Mucosa of descending colon (tissue), 3 donors: ENCODE data around the gene TXNDC15. TPM values are rescaled to one million over a fixed set of nuclear protein-coding genes. Genes with fewer than 3 reads are reported as not detected.

Experiments used
- ATAC-seq: fragments of 200-7000 bp; cut with Tn5 transposase; one replicate; pipeline ENCODE4 v1.9.1; 2020; ENCODE audit warnings: mild to moderate bottlenecking, moderate library complexity
- DNase-seq, 3 donors: peaks; one replicate each; pipeline ENCODE4 v3.0.0-alpha.2; 2020
- H3K36me3 ChIP-seq: fragments of 200-600 bp; one replicate; pipeline ENCODE4 v1.8.0; 2021; ENCODE audit warnings: low read depth, mild to moderate bottlenecking
- H3K4me1 ChIP-seq: fragments of 200-600 bp; one replicate; pipeline ENCODE4 v1.8.0; 2021; ENCODE audit warnings: low read depth, mild to moderate bottlenecking
- H3K4me3 ChIP-seq: fragments of 200-600 bp; one replicate; pipeline ENCODE4 v1.8.0; 2021; ENCODE audit warnings: mild to moderate bottlenecking
- H3K9me3 ChIP-seq: fragments of 200-600 bp; one replicate; pipeline ENCODE4 v1.8.0; 2021; ENCODE audit warnings: mild to moderate bottlenecking
- intact Hi-C, 2 donors: fragments of 100-400 bp; cut with DNase I in 1 of 2; cut with micrococcal nuclease in 1 of 2; formaldehyde crosslinking; loops; one replicate each; pipeline versions ENCODE4 v1.11.0 to v1.11.1; 2022; cut with DNase I, micrococcal nuclease
- long read RNA-seq, 2 donors: library from polyadenylated mRNA; unstranded; transcript quantifications; one replicate each; pipeline ENCODE4 v2.0.0, GENCODE V29; 2019 to 2021
- total RNA-seq, 3 donors: library from RNA; stranded (reverse); fragmentation: NEBNext Ultra II Directional in 2 of 3; extraction: Animal tissue kit (Norgen Biotek cat#: 25700) in 2 of 3; gene quantifications; one replicate each; pipeline versions ENCODE4 v1.2.1 to v1.2.4, GENCODE V29; 2021 to 2023
- TF ChIP-seq, protein P1 (sequence below): fragments of 200-600 bp; IDR thresholded peaks from one replicate; pipeline ENCODE4 v1.8.0; 2022; ENCODE audit warnings: antibody characterized with exemption, mild to moderate bottlenecking
- donor health status: DM: no; HTN: no; CAD: no; lungs with moderate emphysema.
- donor health status: DM: no; HTN: no; CAD: no.
- donor health status: DM: no; HTN: yes; CAD: no.

The TXNDC15 gene, protein sequence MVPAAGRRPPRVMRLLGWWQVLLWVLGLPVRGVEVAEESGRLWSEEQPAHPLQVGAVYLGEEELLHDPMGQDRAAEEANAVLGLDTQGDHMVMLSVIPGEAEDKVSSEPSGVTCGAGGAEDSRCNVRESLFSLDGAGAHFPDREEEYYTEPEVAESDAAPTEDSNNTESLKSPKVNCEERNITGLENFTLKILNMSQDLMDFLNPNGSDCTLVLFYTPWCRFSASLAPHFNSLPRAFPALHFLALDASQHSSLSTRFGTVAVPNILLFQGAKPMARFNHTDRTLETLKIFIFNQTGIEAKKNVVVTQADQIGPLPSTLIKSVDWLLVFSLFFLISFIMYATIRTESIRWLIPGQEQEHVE
- total RNA-seq, result 10 to 100 TPM; 20.7 to 45.4 (median 32.8) TPM
- long read RNA-seq, donor 1, transcript TXNDC15-201 (5 exons, 3,548 nt), result major isoform, 15 of 25 reads
- long read RNA-seq, donor 1, partial matches to known transcripts, result 1 of 25 reads
- long read RNA-seq, donor 1, other reads (novel, unspliced or antisense), result 9 of 25 reads
- long read RNA-seq, donor 2, transcript TXNDC15-201 (5 exons, 3,548 nt), result major isoform, 20 of 24 reads
- long read RNA-seq, donor 2, partial matches to known transcripts, result 1 of 24 reads
- long read RNA-seq, donor 2, other reads (novel, unspliced or antisense), result 3 of 24 reads

DNA sequence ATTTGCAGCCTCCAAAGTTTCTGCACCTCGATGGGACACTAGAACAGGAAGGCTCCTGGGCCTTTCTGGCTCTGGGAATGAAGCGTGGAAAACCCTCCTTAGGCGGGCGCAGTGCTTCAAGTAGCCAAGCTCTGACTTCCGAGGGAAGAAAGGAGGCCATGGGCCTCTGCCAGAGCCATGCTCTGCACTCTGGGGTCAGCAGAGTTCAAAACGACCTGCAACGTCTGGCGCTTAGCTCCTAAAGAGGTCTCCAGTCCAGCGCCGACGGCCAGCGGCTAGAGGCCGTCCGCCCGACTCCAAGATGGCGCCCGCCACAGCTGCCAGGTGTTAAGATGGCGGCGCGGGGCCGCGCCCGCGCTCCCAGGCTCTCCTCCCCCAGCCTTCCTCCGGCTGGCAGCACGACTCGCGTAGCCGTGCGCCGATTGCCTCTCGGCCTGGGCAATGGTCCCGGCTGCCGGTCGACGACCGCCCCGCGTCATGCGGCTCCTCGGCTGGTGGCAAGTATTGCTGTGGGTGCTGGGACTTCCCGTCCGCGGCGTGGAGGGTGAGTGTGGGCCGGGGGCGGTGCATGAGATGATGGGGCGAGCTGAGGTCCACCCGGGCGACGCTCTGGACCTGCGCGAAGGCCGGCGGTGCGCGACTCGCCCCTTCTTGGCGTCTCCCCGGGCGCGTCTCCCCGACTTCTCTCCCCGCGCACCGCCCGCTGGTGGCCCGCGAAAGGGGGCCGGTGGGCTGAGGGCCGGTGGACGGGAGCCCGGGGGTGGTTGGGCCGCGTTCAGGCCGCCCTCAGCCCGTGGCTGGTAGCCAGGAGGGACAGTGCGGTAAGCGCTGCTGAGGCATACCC, at the start of gene TXNDC15:
Gene TXNDC15 (plus strand): TSS at position 385 of the 844 bp plus-strand sequence. CDS start 57 bp downstream, at position 442.
- intact Hi-C loops, result no loop called here
- DNase-seq (peak; percentile 90 to 92 (median 91)), ATAC-seq (peak; percentile 98)
- H3K4me1 ChIP-seq, result peaks cover 13% of the 10 kb centered on the region
- no peaks in the 10 kb centered on the region for H3K36me3 ChIP-seq
- TF ChIP-seq, protein P1, sequence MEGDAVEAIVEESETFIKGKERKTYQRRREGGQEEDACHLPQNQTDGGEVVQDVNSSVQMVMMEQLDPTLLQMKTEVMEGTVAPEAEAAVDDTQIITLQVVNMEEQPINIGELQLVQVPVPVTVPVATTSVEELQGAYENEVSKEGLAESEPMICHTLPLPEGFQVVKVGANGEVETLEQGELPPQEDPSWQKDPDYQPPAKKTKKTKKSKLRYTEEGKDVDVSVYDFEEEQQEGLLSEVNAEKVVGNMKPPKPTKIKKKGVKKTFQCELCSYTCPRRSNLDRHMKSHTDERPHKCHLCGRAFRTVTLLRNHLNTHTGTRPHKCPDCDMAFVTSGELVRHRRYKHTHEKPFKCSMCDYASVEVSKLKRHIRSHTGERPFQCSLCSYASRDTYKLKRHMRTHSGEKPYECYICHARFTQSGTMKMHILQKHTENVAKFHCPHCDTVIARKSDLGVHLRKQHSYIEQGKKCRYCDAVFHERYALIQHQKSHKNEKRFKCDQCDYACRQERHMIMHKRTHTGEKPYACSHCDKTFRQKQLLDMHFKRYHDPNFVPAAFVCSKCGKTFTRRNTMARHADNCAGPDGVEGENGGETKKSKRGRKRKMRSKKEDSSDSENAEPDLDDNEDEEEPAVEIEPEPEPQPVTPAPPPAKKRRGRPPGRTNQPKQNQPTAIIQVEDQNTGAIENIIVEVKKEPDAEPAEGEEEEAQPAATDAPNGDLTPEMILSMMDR, result no peak
- H3K4me3 ChIP-seq, result peak within 1 kb of the TSS; percentile 94
- no peaks in the 10 kb centered on the region for H3K9me3 ChIP-seq

DNA sequence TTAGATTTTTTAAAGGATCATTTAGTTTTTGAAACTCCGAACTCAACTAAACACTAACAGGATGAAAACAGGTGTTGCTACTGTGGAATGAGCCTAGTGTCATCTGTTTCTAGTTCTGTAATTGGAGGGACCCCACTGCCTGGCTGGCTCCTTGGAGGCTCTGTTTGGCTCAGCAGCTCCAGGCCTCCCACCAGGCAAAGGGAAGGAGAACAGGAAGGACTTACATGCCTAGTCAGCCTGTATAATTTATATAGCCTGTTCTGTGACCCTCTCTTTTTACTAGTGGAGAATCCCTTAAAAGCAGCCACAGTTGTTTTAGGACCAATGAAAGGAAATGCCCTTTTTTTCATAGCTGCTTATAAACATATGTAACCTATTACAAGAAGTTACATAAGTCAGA, 49.5 kb upstream of the TXNDC15 start:
- no peaks in the 10 kb centered on the region for H3K4me1 ChIP-seq
- intact Hi-C loops, result no loop called here
- TF ChIP-seq, protein P1, result no peak
- DNase-seq (no peak), ATAC-seq (no peak)
- peaks cover 3% of the 10 kb centered on the region for H3K36me3 ChIP-seq
- no peak overlapping the region for H3K4me3 ChIP-seq
- no peaks in the 10 kb centered on the region for H3K9me3 ChIP-seq

DNA sequence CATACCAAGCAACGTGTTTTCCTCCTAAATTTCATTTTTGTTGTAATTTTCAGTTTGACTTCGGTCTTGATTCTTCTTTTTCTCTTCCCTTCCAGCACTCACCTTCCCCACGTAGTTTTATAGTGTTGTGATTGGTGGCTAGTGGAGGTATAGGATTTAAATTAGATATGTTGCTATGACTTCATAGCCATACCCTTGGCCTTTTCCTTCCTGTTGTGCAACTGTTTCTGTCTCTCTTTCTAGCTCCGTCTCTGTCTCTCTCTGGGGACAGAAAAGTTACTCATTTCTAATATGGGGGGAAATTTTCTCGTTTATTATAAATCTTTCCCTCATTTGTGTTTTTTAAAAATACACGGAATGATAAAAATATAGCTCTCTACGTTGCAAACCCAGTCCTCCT, 49.0 kb upstream of the TXNDC15 start:
- no peaks in the 10 kb centered on the region for H3K9me3 ChIP-seq
- DNase-seq (no peak), ATAC-seq (no peak)
- intact Hi-C loops, result no loop called here
- H3K36me3 ChIP-seq, result peaks cover 3% of the 10 kb centered on the region
- no peak overlapping the region for H3K4me3 ChIP-seq
- H3K4me1 ChIP-seq, result no peaks in the 10 kb centered on the region
- TF ChIP-seq, protein P1, result no peak

DNA sequence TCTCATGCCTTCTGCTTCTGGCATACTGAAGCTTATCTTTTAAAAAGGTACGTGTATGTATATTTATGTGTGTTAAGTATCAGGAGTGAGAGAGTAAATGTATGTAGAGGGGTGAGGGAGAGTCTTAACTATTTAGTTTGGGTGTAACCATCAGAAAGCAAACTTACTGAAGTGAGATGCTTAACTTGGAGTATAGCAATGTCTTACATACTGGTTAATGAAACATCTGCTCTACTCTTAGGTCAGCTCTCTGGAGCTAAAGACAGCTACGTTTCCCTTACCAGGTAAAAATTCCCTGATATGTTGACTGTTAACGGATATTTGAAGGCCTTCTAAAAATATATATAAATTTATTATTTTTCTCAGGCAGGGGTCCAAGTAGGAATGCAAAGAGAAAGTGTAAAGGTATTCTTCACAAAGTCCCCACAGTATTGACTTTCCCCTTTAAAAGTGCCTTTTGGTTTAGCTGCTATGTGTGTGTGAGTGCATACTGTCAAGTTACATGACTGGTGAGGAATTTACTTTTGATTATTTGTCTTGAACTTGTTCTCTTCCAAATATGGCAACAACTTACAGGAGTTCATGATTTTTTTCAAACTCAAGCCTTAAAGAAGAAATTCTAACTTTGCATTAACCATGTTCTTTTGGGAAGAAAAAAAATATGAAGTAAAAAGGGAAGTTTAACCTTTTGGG, 40.7 kb upstream of the TXNDC15 start:
- TF ChIP-seq, protein P1, result no peak
- Histone ChIP-seq H3K4me3 (no peak overlapping the region), H3K4me1 (no peaks in the 10 kb centered on the region), H3K36me3 (no peaks in the 10 kb centered on the region), H3K9me3 (no peaks in the 10 kb centered on the region)
- ATAC-seq (no peak), DNase-seq (no peak)
- intact Hi-C loops, result no loop called here

DNA sequence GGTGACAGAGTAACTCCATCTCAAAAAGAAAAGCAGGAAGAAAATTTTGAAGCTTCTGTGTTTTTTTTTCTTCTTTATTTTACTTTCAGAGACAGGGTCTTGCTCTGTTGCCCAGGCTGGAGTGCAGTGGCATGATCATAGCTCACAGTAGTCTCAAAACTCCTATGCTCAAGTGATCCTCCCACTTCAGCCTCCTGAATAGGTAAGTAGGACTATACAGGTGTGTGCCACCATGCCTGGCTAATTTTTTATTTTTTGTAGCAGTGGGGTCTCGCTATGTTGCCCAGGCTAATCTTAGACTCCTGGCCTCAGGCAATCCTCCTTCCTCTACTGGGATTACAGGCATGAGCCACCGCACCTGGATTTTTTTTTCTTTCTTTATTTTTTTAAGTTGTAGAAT, 38.5 kb upstream of the TXNDC15 start:
- no peaks in the 10 kb centered on the region for H3K36me3 ChIP-seq

More for the DNA sequence above, 38.5 kb upstream of the TXNDC15 start:
- intact Hi-C loops, result no loop called here
- TF ChIP-seq, protein P1, result no peak
- no peak overlapping the region for H3K4me3 ChIP-seq
- H3K4me1 ChIP-seq, result no peaks in the 10 kb centered on the region
- DNase-seq (no peak), ATAC-seq (no peak)
- no peaks in the 10 kb centered on the region for H3K9me3 ChIP-seq
